Upper lobe of left lung (tissue), 6 donors: Measurements from ENCODE around the gene PTRH1. TPM values are rescaled to one million over a fixed set of nuclear protein-coding genes. Genes with fewer than 3 reads are reported as not detected.

ENCODE experiments used
- ATAC-seq, 2 donors: fragments of 200-7000 bp; cut with Tn5 transposase; one replicate each; pipeline ENCODE4 v1.9.1; 2022; ENCODE audit warnings: mild to moderate bottlenecking in 2 of 2, moderate library complexity in 2 of 2; ENCODE audit not compliant: low FRiP score in 2 of 2
- DNase-seq, 2 donors: peaks; one replicate each; pipeline ENCODE4 v3.0.0-alpha.2; 2019 to 2020
- H3K27ac ChIP-seq, 4 donors: fragments of 200-600 bp; sonication (generic); one replicate each; pipeline ENCODE4 v1.5.1; 2016 to 2019
- H3K27me3 ChIP-seq, 4 donors: fragments of 200-600 bp; sonication (generic); one replicate each; pipeline ENCODE4 v1.5.1; 2017 to 2019
- H3K36me3 ChIP-seq, 4 donors: fragments of 200-600 bp; sonication (generic); one replicate each; pipeline ENCODE4 v1.5.1; 2016 to 2019
- H3K4me1 ChIP-seq, 4 donors: fragments of 200-600 bp; sonication (generic); one replicate each; pipeline ENCODE4 v1.5.1; 2018 to 2019
- H3K4me3 ChIP-seq, 4 donors: fragments of 200-600 bp; sonication (generic); one replicate each; pipeline ENCODE4 v1.5.1; 2017 to 2019; ENCODE audit warnings: mild to moderate bottlenecking in 2 of 4, moderate library complexity in 1 of 4
- H3K9me3 ChIP-seq, 4 donors: fragments of 200-600 bp; sonication (generic); one replicate each; pipeline ENCODE4 v1.5.1; 2018 to 2019
- CTCF ChIP-seq, 6 experiments: fragments of 450-650 bp in 4 of 6; fragments of 200-600 bp in 2 of 6; sonication (generic) in 2 of 6; IDR thresholded peaks; one replicate each; pipeline ENCODE4 v1.5.1; 2016 to 2019; ENCODE audit warnings: antibody characterized with exemption in 6 of 6
- EP300 ChIP-seq, 4 donors: sonication (generic); formaldehyde crosslinking; IDR thresholded peaks; one replicate each; pipeline ENCODE4 v1.5.1; 2017; ENCODE audit warnings: antibody characterized with exemption in 4 of 4, control low read depth in 2 of 4
- POLR2A ChIP-seq, 4 donors: fragments of 450-650 bp; IDR thresholded peaks; one replicate each; pipeline ENCODE4 v1.5.1; 2016 to 2017; ENCODE audit warnings: antibody characterized with exemption in 4 of 4, mild to moderate bottlenecking in 2 of 4
- POLR2AphosphoS5 ChIP-seq, 2 donors: sonication (generic); formaldehyde crosslinking; IDR thresholded peaks; one replicate each; pipeline ENCODE4 v1.5.1; 2017; ENCODE audit warnings: antibody characterized with exemption in 2 of 2
- WGBS, 2 donors: methylation state at CpG; one replicate each; pipeline ENCODE4 v1.1.5; 2017 to 2018; 5-methylcytosine and 5-hydroxymethylcytosine counted together
- total RNA-seq, 6 donors: library from RNA; depleted of rRNA in 4 of 6; stranded (reverse); fragments of >200 nt in 4 of 6; gene quantifications; one replicate each; pipeline versions ENCODE4 v1.1.0 to v1.2.1, GENCODE V29; 2016 to 2021
- donor health status: DM: no; HTN: no; CAD: no; lungs with moderate emphysema.
- donor health status: DM: no; HTN: yes; CAD: no; lungs with severe emphysema.

Gene PTRH1
- total RNA-seq, 6 donors from 2014 or later = 7.4 to 33.5 (median 18.7) TPM

DNA sequence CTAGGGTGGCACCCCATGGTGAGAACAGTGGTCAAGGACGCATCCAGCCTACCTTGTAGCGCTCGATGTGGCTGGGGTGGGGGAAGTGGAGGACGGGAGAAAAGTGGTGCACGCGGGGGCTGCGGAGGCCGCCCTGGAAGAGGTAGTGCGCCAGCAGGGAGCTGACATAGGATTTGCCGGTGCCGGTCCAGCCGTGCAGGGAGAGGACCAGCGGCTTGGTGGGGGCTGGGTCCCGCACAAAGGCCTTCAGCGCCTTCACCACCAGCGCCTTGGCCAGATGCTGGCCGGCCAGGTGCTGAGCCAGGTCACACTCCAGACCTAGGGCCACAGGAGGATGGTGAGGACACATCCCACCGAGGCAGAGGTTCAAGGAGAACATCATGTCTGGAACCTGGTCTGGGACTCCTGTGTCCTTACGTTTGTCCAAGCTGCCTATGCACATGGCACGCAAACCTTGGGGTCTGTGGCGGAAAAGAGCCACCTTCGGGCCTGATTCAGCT is 18.8 kb upstream of the PTRH1 start:
- Histone ChIP-seq H3K4me3 (peak overlapping the region in 3 of 4 donors; percentile 68 to 88 (median 74)), H3K9me3 (no peaks in the 10 kb centered on the region), H3K4me1 (peaks cover 7 to 18% (median 11%) of the 10 kb centered on the region in 4 donors), H3K27me3 (no peaks in the 10 kb centered on the region), H3K36me3 (peaks cover 0 to 39% (median 33%) of the 10 kb centered on the region in 4 donors), H3K27ac (peak overlapping the region; percentile 89 to 95 (median 94))
- TF ChIP-seq CTCF (IDR thresholded peaks at IDR 0.05) (no peak), EP300 (IDR thresholded peaks at IDR 0.05) (no peak)
- WGBS, 2 donors = 48 to 68% methylated on average over 18 to 20 of the region's 22 CpGs
- DNase-seq (peak in 1 of 2 donors; percentile 85), ATAC-seq (no peak)

DNA sequence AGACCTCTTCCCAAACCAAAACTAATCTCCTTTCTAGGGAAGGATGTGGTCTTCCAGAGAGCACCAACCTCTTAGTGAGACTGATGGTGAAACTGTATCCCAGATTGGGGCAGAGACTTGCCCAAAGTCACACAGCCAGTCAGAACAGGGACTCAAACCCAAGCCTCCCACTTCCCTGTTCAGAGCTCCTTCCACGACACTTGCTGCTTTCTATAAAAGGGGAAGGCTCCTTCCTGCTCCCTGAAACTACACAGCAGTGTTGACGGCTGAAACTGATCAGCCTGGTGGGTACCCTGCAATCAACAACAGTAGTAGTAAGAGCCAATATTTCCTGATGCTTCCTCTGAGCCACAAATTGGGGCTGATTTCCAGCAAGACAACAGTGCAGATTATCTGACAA is 18.2 kb upstream of the PTRH1 start:
- peaks cover 0 to 32% (median 29%) of the 10 kb centered on the region in 4 donors for H3K36me3 ChIP-seq
- no peak for ATAC-seq
- H3K4me3 ChIP-seq = no peak overlapping the region
- no peaks in the 10 kb centered on the region for H3K9me3 ChIP-seq
- no peaks in the 10 kb centered on the region for H3K27me3 ChIP-seq
- H3K4me1 ChIP-seq = peaks cover 7 to 18% (median 11%) of the 10 kb centered on the region in 4 donors
- no peak for DNase-seq
- WGBS, 2 donors = 75 to 89% methylated on average over 2 of the region's 2 CpGs
- H3K27ac ChIP-seq = peak overlapping the region in 3 of 4 donors; percentile 89 to 95 (median 95)
- TF ChIP-seq EP300 (IDR thresholded peaks at IDR 0.05) (no peak), POLR2A (IDR thresholded peaks at IDR 0.05) (no peak), CTCF (IDR thresholded peaks at IDR 0.05) (no peak), POLR2AphosphoS5 (IDR thresholded peaks at IDR 0.05) (no peak)

- no peaks in the 10 kb centered on the region for H3K9me3 ChIP-seq
- TF ChIP-seq CTCF (IDR thresholded peaks at IDR 0.05) = no peak
- no peak for TF ChIP-seq POLR2AphosphoS5 (IDR thresholded peaks at IDR 0.05)
- no peak for TF ChIP-seq POLR2A (IDR thresholded peaks at IDR 0.05)
- TF ChIP-seq EP300 (IDR thresholded peaks at IDR 0.05) = no peak
- DNase-seq (peak in 1 of 2 donors; percentile 82), ATAC-seq (no peak)
- 87 to 100% methylated on average over 5 to 21 of the region's 21 CpGs for WGBS, 2 donors
- H3K4me1 ChIP-seq = peaks cover 7 to 18% (median 11%) of the 10 kb centered on the region in 4 donors
- peaks cover 0 to 22% (median 21%) of the 10 kb centered on the region in 4 donors for H3K36me3 ChIP-seq
- H3K27me3 ChIP-seq = no peaks in the 10 kb centered on the region
- no peak overlapping the region for H3K4me3 ChIP-seq
- H3K27ac ChIP-seq = no peak overlapping the region
These were observed 17.0 kb upstream of the PTRH1 start for GRCh38 chr9:127732444-127732843.

DNA sequence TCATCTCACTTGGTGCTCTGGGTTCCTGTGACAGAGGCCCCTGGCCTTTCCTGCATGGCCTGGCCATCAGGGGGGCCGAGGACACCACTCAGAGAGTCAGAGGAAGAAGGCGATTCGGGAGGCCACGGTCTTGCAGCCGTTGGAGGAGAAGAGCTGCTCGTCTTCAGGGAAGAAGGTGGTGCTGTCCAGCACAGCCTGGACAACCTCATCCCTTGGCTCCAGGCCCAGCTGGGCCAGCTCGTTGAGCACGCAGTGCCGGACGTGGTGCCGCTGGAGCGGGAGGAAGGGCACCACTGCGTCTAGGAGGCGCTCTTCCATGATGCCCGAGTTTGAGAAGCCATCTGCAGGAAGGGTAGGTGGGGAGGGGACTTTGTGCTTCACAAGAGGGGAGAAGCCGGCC is 16.5 kb upstream of the PTRH1 start:
- Histone ChIP-seq H3K4me3 (no peak overlapping the region), H3K27ac (no peak overlapping the region), H3K9me3 (no peaks in the 10 kb centered on the region), H3K27me3 (no peaks in the 10 kb centered on the region), H3K36me3 (peaks cover 0 to 22% (median 21%) of the 10 kb centered on the region in 4 donors), H3K4me1 (peaks cover 7 to 18% (median 11%) of the 10 kb centered on the region in 4 donors)
- no peak for ATAC-seq
- WGBS, 2 donors = 83 to 86% methylated on average over 15 to 16 of the region's 16 CpGs
- DNase-seq = no peak
- TF ChIP-seq POLR2AphosphoS5 (IDR thresholded peaks at IDR 0.05) (no peak), POLR2A (IDR thresholded peaks at IDR 0.05) (no peak), EP300 (IDR thresholded peaks at IDR 0.05) (no peak), CTCF (IDR thresholded peaks at IDR 0.05) (no peak)

GRCh38 chr9:127730799-127731410 is 15.4 kb upstream of the PTRH1 start:
- DNase-seq (no peak), ATAC-seq (no peak)
- TF ChIP-seq EP300 (IDR thresholded peaks at IDR 0.05) = no peak
- TF ChIP-seq POLR2A (IDR thresholded peaks at IDR 0.05) = no peak
- no peak for TF ChIP-seq POLR2AphosphoS5 (IDR thresholded peaks at IDR 0.05)
- no peak for TF ChIP-seq CTCF (IDR thresholded peaks at IDR 0.05)
- 92 to 93% methylated on average over 5 to 9 of the region's 9 CpGs for WGBS, 2 donors
- Histone ChIP-seq H3K4me1 (peaks cover 7 to 18% (median 11%) of the 10 kb centered on the region in 4 donors), H3K4me3 (no peak overlapping the region), H3K27me3 (no peaks in the 10 kb centered on the region), H3K27ac (no peak overlapping the region), H3K36me3 (peaks cover 0 to 22% (median 21%) of the 10 kb centered on the region in 4 donors), H3K9me3 (no peaks in the 10 kb centered on the region)
